Activated T-helper 1 cell treated with anti-CD3 and anti-CD28 coated beads, Interleukin-12 subunit alpha, Interleukin-12 subunit beta, Interleukin-2, Interleukin-4 antibody, amounts not matched to agents 30 ng/mL and 10 ng/mL and 1 ng/mL, durations not matched to agents 14 hours and 24 hours and 36 hours (primary cell): ENCODE results near the gene SNAPIN. TPM values are rescaled to one million over a fixed set of nuclear protein-coding genes. Genes with fewer than 3 reads are reported as not detected.

Experiments
- DNase-seq: peaks from one replicate; pipeline ENCODE4 v3.0.0; 2021; ENCODE audit warnings: low spot score
- H3K27ac Mint-ChIP-seq: one replicate; pipeline ENCODE4 v1.8.0; 2021; ENCODE audit warnings: mild to moderate bottlenecking, mixed read lengths
- H3K27me3 Mint-ChIP-seq: one replicate; pipeline ENCODE4 v1.8.0; 2022; ENCODE audit warnings: mild to moderate bottlenecking, moderate library complexity, mixed read lengths; ENCODE audit not compliant: insufficient read depth
- H3K36me3 Mint-ChIP-seq: one replicate; pipeline ENCODE4 v1.8.0; 2021; ENCODE audit warnings: low read depth, mixed read lengths
- H3K4me1 Mint-ChIP-seq: one replicate; pipeline ENCODE4 v1.8.0; 2021; ENCODE audit warnings: low read depth, mixed read lengths
- H3K4me3 Mint-ChIP-seq: one replicate; pipeline ENCODE4 v1.8.0; 2021; ENCODE audit warnings: mild to moderate bottlenecking, moderate library complexity, mixed read lengths
- H3K9me3 Mint-ChIP-seq: one replicate; pipeline ENCODE4 v1.8.0; 2021; ENCODE audit warnings: mixed read lengths
- intact Hi-C: fragments of 100-400 bp; cut with micrococcal nuclease; formaldehyde crosslinking; loops from one replicate; pipeline ENCODE4 v1.15.1; 2024
- total RNA-seq: library from RNA; stranded (reverse); gene quantifications from 2 replicates; pipeline ENCODE4 v1.2.3, GENCODE V29; 2022

The SNAPIN gene
- total RNA-seq, 1 donor from 2014 or later, result 31.1 TPM

DNA sequence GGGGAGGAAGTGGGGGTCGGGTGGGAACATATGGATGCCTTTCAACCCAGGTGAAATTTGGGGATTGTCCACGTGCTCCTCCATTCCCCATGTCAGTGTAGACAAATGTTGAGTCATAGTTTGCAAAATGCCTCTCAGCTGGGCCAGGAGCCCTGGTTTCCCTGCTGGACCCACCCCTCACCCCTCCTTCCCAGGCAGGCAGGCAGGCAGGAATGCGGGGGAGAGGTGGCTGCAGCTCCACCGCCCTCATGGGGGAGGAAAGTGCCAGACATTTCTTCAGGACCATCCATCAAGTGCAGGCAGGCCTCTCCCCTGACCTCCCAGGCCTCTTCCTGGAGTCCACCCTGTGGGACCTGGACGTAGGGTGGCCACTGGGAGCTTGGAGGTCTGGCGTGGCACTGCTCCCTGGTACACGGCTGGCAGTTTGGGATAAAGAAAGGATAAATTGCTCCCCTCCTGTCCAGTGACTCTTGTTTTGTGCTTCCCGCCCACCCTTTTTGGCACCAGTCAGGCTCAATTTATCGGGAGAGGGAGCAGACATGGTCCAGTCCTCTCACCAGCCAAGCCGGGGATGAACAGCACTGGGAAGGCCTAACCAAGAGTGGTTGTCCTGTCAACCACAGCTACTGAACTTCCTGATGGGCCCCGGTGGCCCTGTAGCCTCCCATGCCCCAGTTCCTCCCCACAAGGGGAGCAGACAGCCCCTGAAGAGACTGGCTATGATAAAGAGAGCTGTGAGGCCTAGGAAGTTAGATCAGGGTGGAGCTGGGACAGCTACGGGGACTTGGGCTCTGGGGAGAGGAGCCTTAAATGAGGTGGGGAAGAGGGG lies 38.9 kb downstream of the SNAPIN start:
- Mint-ChIP-seq H3K27ac (no peak overlapping the region), H3K9me3 (no peaks in the 10 kb centered on the region), H3K36me3 (no peaks in the 10 kb centered on the region), H3K4me1 (no peaks in the 10 kb centered on the region), H3K27me3 (no peaks in the 10 kb centered on the region), H3K4me3 (no peak overlapping the region)
- no peak for DNase-seq
- intact Hi-C loops, result no loop called here

GRCh38 chr1:153698020-153698922 lies 39.8 kb downstream of the SNAPIN start:
- intact Hi-C loops, result no loop called here
- DNase-seq, result no peak
- H3K36me3 Mint-ChIP-seq, result no peaks in the 10 kb centered on the region
- H3K27me3 Mint-ChIP-seq, result no peaks in the 10 kb centered on the region
- H3K27ac Mint-ChIP-seq, result no peak overlapping the region
- no peak overlapping the region for H3K4me3 Mint-ChIP-seq
- H3K9me3 Mint-ChIP-seq, result no peaks in the 10 kb centered on the region
- H3K4me1 Mint-ChIP-seq, result no peaks in the 10 kb centered on the region

- H3K9me3 Mint-ChIP-seq, result no peaks in the 10 kb centered on the region
- DNase-seq, result no peak
- no peaks in the 10 kb centered on the region for H3K4me1 Mint-ChIP-seq
- intact Hi-C loops, result no loop called here
- H3K27me3 Mint-ChIP-seq, result no peaks in the 10 kb centered on the region
- H3K4me3 Mint-ChIP-seq, result no peak overlapping the region
- H3K27ac Mint-ChIP-seq, result no peak overlapping the region
- H3K36me3 Mint-ChIP-seq, result no peaks in the 10 kb centered on the region
Measured at GRCh38 chr1:153698923-153699714, 40.6 kb downstream of the SNAPIN start.

DNA sequence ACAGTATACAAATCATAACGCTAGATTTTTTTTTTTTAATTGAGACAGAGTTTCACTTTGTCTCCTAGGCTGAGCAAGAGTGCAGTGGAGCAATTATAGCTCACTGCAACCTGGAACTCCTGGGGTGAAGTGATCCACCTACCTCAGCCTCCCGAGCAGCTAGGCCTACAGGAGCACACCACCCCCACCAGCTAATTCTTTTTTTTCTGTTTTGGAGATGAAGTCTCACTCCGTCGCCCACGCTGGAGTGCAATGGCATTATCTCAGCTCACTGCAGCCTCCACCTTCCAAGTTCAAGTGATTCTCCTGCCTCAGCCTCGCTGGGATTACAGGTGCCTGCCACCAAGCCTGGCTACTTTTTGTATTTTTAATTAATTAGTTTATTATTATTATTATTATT lies 41.3 kb downstream of the SNAPIN start:
- Mint-ChIP-seq H3K27me3 (no peaks in the 10 kb centered on the region), H3K27ac (no peak overlapping the region), H3K4me3 (no peak overlapping the region), H3K9me3 (no peaks in the 10 kb centered on the region), H3K4me1 (no peaks in the 10 kb centered on the region), H3K36me3 (no peaks in the 10 kb centered on the region)
- DNase-seq, result no peak
- intact Hi-C loops, result loop anchor here (1.0 kb wide), 1 partner anchor 22 kb away; no protein-coding TSS in a partner anchor

DNA sequence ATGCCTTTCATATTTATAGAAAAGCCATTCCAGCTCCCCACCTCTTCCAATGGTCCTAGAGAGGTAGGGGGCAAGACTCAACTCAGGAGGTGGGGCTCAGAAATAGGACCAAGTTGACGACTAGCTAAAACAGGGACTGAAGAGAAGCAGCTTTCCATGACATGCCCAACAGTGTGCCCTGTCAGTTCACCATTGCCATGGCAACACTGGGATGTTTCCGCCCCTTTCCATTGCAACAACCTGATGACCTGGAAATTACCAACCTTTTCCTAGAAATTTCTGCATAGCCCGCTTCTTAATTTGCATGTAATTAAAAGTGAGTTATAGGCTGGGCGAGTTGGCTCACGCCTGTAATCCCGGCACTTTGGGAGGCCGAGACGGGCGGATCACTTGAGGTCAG lies 47.0 kb downstream of the SNAPIN start:
- no peaks in the 10 kb centered on the region for H3K36me3 Mint-ChIP-seq
- H3K4me3 Mint-ChIP-seq, result no peak overlapping the region
- intact Hi-C loops, result no loop called here
- no peak overlapping the region for H3K27ac Mint-ChIP-seq
- peaks cover 6% of the 10 kb centered on the region for H3K27me3 Mint-ChIP-seq
- peaks cover 10% of the 10 kb centered on the region for H3K4me1 Mint-ChIP-seq
- no peak for DNase-seq
- H3K9me3 Mint-ChIP-seq, result no peaks in the 10 kb centered on the region

DNA sequence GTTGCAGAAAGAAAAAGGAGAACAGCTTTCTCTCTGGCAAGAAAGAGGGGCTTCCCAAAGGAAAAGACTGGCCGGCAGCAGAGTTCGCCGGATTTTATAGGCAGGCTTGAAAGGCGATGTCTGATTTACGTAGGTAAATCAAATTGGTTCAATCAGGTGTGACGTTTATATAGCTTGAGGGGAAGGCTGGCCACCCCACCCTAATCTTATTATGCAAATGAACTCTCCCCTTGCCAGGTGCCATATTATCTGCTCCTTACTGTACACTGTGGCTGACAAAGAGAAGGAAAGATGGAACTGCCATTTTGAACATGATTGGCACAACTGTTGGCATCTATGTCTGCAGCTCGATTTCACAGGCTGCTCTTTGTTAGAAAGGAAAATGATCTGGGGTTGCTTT lies 52.5 kb downstream of the SNAPIN start:
- intact Hi-C loops, result no loop called here
- peaks cover 10% of the 10 kb centered on the region for H3K4me1 Mint-ChIP-seq

More for the DNA sequence above, 52.5 kb downstream of the SNAPIN start:
- no peak overlapping the region for H3K4me3 Mint-ChIP-seq
- no peaks in the 10 kb centered on the region for H3K36me3 Mint-ChIP-seq
- DNase-seq, result no peak
- H3K27me3 Mint-ChIP-seq, result peaks cover 12% of the 10 kb centered on the region
- H3K27ac Mint-ChIP-seq, result no peak overlapping the region
- H3K9me3 Mint-ChIP-seq, result no peaks in the 10 kb centered on the region

Other genes with a start within 250 kb of the SNAPIN start
- gene S100A7A, start 242.2 kb upstream of the SNAPIN start, total RNA-seq, result not detected in 2 replicates
- gene S100A7, start 198.1 kb upstream of the SNAPIN start, total RNA-seq, result not detected in 2 replicates
- gene S100A6, start 122.7 kb upstream of the SNAPIN start, total RNA-seq, result 154 and 159 TPM in 2 replicates
- 1.3 and 1.6 TPM in 2 replicates for gene S100A5, start 117.8 kb upstream of the SNAPIN start, total RNA-seq
- 165 and 167 TPM in 2 replicates for gene S100A4, start 112.9 kb upstream of the SNAPIN start, total RNA-seq
- gene S100A3, start 109.4 kb upstream of the SNAPIN start, total RNA-seq, result not detected in 2 replicates
- 0.21 and 1.1 TPM in 2 replicates for gene S100A2, start 92.9 kb upstream of the SNAPIN start, total RNA-seq
- gene S100A16, start 45.6 kb upstream of the SNAPIN start, total RNA-seq, result not detected in 2 replicates
- 0.16 TPM in 1 of 2 replicates, not detected in the other for gene S100A14, start 42.4 kb upstream of the SNAPIN start, total RNA-seq
- gene S100A13, start 31.2 kb upstream of the SNAPIN start, total RNA-seq, result 2.5 and 5.1 TPM in 2 replicates
- gene S100A1, start 30.3 kb upstream of the SNAPIN start, total RNA-seq, result not detected in 2 replicates
- 101 and 105 TPM in 2 replicates for gene CHTOP, start 24.6 kb upstream of the SNAPIN start, total RNA-seq
- gene ILF2, start 12.3 kb downstream of the SNAPIN start, total RNA-seq, result 354 and 366 TPM in 2 replicates
- 0.05 and 0.07 TPM in 2 replicates for gene NPR1, start 20.0 kb downstream of the SNAPIN start, total RNA-seq
- gene INTS3, start 69.3 kb downstream of the SNAPIN start, total RNA-seq, result 57.0 and 57.3 TPM in 2 replicates
- gene SLC27A3, start 116.7 kb downstream of the SNAPIN start, total RNA-seq, result 10.8 and 11.1 TPM in 2 replicates